ENCODE data around the gene SEC23IP.

The SEC23IP gene

DNA sequence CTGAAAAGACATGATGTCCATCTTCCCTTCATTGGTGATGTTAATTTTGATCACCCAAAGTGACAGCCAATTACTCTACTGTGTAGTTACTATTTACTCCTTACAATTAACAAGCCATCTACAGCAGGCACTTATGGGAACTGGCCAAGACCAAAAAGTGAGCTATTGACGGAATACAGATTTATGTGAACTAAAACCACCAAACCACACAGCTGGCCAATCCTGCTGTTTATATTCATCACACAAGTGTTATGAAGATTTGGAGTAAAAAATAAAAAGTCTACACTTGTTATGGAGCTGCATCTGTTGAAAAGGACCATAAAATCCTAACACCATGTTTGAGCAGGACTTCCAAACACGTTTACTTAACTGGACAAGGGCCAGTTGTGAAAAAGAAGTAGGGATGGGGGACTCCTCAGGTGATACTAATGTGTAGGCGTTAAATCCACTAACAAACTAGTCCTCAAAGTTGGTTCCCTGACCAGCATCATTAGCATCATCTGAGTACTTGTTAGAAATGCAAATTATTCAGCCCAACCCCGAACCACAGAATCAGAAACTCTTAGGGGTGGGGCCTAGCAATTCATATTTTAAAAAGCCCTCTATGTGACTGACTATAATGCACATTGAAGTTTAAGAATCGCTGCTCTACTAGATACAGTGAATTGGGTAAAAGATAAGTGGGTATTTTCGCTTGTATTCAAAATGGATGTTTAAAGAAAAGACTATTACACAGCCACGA, 31.5 kb upstream of the SEC23IP start:
- no peak for TF ChIP-seq EZH2phosphoT487 (conservative IDR thresholded peaks at IDR 0.05; ENCODE audit: low read length)
- TF ChIP-seq CTCF (IDR thresholded peaks at IDR 0.05; ENCODE audit: insufficient read depth, low read length, poor library complexity, severe bottlenecking), result no peak
- H3K9me2 ChIP-seq (replicated peaks; ENCODE audit: insufficient read depth, low read length), result no peaks in the 10 kb centered on the region
- H3K27ac ChIP-seq (ENCODE audit: low read depth, low read length), result 0 out of 2 replicates have a peak overlapping the region, but pooled peaks have one; percentile 3
- no peak overlapping the region for H3K9ac ChIP-seq (ENCODE audit: low read length)
- no peak overlapping the region for H2AFZ ChIP-seq (ENCODE audit: low read depth, low read length, severe bottlenecking)
- H3F3A ChIP-seq (ENCODE audit: insufficient read depth), result peaks cover 44% of the 10 kb centered on the region
- H3K79me2 ChIP-seq (ENCODE audit: insufficient read depth, low read length), result peaks cover 89% of the 10 kb centered on the region
- peaks cover 44% of the 10 kb centered on the region for H3K36me3 ChIP-seq (ENCODE audit: low read length)
- no peak overlapping the region for H3K4me3 ChIP-seq (ENCODE audit: insufficient read depth, low read length, poor library complexity, severe bottlenecking)
- H4K20me1 ChIP-seq (ENCODE audit: low read depth, low read length), result peaks cover 40% of the 10 kb centered on the region
- H3K9me3 ChIP-seq (ENCODE audit: insufficient read depth, low read length), result peaks cover 9% of the 10 kb centered on the region; the same call in 1 of the 2 replicates
- H3K4me2 ChIP-seq (ENCODE audit: low read depth, low read length, poor library complexity, severe bottlenecking), result peak overlapping the region; percentile 5
- no peaks in the 10 kb centered on the region for H3K27me3 ChIP-seq (ENCODE audit: low read length)

GRCh38 chr10:119862524-119862923, 30.0 kb upstream of the SEC23IP start:
- H3K4me2 ChIP-seq (ENCODE audit: low read depth, low read length, poor library complexity, severe bottlenecking), result no peak overlapping the region
- peaks cover 9% of the 10 kb centered on the region; the same call in 1 of the 2 replicates for H3K9me3 ChIP-seq (ENCODE audit: insufficient read depth, low read length)
- peaks cover 99% of the 10 kb centered on the region for H3K79me2 ChIP-seq (ENCODE audit: insufficient read depth, low read length)
- peaks cover 40% of the 10 kb centered on the region for H4K20me1 ChIP-seq (ENCODE audit: low read depth, low read length)
- no peak for TF ChIP-seq EZH2phosphoT487 (conservative IDR thresholded peaks at IDR 0.05; ENCODE audit: low read length)
- TF ChIP-seq CTCF (IDR thresholded peaks at IDR 0.05; ENCODE audit: insufficient read depth, low read length, poor library complexity, severe bottlenecking), result no peak
- H3K27ac ChIP-seq (ENCODE audit: low read depth, low read length), result no peak overlapping the region
- H3K36me3 ChIP-seq (ENCODE audit: low read length), result peaks cover 30% of the 10 kb centered on the region
- no peak overlapping the region for H2AFZ ChIP-seq (ENCODE audit: low read depth, low read length, severe bottlenecking)
- no peaks in the 10 kb centered on the region for H3K27me3 ChIP-seq (ENCODE audit: low read length)
- peaks cover 41% of the 10 kb centered on the region for H3F3A ChIP-seq (ENCODE audit: insufficient read depth)
- H3K9ac ChIP-seq (ENCODE audit: low read length), result no peak overlapping the region
- no peak overlapping the region for H3K4me3 ChIP-seq (ENCODE audit: insufficient read depth, low read length, poor library complexity, severe bottlenecking)
- H3K9me2 ChIP-seq (replicated peaks; ENCODE audit: insufficient read depth, low read length), result no peaks in the 10 kb centered on the region

GRCh38 chr10:119863951-119864565, 28.5 kb upstream of the SEC23IP start:
- Histone ChIP-seq H3K27ac (ENCODE audit: low read depth, low read length) (no peak overlapping the region), H3K9me2 (replicated peaks; ENCODE audit: insufficient read depth, low read length) (no peaks in the 10 kb centered on the region), H3K9me3 (ENCODE audit: insufficient read depth, low read length) (peaks cover 9% of the 10 kb centered on the region; the same call in 1 of the 2 replicates), H3K4me3 (ENCODE audit: insufficient read depth, low read length, poor library complexity, severe bottlenecking) (no peak overlapping the region), H3F3A (ENCODE audit: insufficient read depth) (peaks cover 41% of the 10 kb centered on the region), H3K79me2 (ENCODE audit: insufficient read depth, low read length) (peaks cover 100% of the 10 kb centered on the region), H2AFZ (ENCODE audit: low read depth, low read length, severe bottlenecking) (no peak overlapping the region), H3K9ac (ENCODE audit: low read length) (no peak overlapping the region), H3K36me3 (ENCODE audit: low read length) (peaks cover 17% of the 10 kb centered on the region), H3K27me3 (ENCODE audit: low read length) (no peaks in the 10 kb centered on the region), H4K20me1 (ENCODE audit: low read depth, low read length) (peaks cover 39% of the 10 kb centered on the region), H3K4me2 (ENCODE audit: low read depth, low read length, poor library complexity, severe bottlenecking) (peak overlapping the region; percentile 21)
- TF ChIP-seq CTCF (IDR thresholded peaks at IDR 0.05; ENCODE audit: insufficient read depth, low read length, poor library complexity, severe bottlenecking), result no peak
- TF ChIP-seq EZH2phosphoT487 (conservative IDR thresholded peaks at IDR 0.05; ENCODE audit: low read length), result no peak

Data from SU-DHL-6 (cell line).